ENCODE results near the gene OXSR1.
"Not testable (repeated sequence)": the region's sequence is repeated elsewhere in the genome, so short reads cannot be mapped to it uniquely, and the experiment has no call there.

OXSR1 gene

DNA sequence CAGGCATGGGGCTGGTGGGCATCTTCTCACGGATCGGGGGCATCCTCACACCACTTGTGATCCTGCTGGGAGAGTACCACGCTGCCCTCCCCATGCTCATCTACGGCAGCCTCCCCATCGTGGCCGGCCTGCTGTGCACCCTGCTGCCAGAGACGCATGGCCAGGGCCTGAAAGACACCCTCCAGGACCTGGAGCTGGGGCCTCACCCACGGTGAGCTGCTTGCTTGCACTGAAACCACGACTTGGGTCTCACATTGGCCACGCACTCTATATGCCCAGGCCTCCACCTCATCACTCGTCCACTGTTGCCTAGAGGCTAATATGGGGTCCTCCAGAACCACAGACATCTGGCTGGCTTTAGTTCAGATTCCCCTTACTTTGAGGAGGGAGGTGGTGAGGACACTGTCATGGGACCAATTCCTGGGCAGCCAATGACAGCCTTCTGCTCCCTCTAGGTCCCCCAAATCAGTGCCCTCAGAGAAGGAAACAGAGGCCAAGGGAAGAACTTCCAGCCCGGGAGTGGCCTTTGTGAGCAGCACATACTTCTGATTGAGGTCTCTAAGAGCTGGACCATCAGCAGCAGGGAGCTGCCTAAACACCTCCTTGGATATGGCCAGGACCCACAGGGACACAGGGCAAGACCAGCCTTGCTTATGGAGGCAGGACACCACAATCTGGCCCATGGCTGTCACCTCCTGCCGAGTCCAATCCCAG lies 111.7 kb downstream of the OXSR1 start:
- H3K9me3 ChIP-seq (ENCODE audit: control insufficient read depth in 1 of 2, low read length in 2 of 2), result no peaks in the 10 kb centered on the region
- no peak overlapping the region for H3K4me3 ChIP-seq (ENCODE audit: low read depth in 1 of 2, low read length in 2 of 2)
- H3K27me3 ChIP-seq (ENCODE audit: control insufficient read depth in 1 of 2, insufficient read depth in 2 of 2, low read length in 2 of 2), result no peaks in the 10 kb centered on the region
- no peaks in the 10 kb centered on the region for H3K36me3 ChIP-seq (ENCODE audit: control insufficient read depth in 1 of 2, insufficient read depth in 2 of 2, low read length in 2 of 2)
- H3K27ac ChIP-seq (ENCODE audit: low read depth, low read length), result no peak overlapping the region
- H3K4me1 ChIP-seq (ENCODE audit: control insufficient read depth in 1 of 2, insufficient read depth in 2 of 2, low read length in 2 of 2), result no peaks in the 10 kb centered on the region
- no peak overlapping the region for H3K9ac ChIP-seq (ENCODE audit: low read depth in 1 of 2, low read length in 2 of 2)

DNA sequence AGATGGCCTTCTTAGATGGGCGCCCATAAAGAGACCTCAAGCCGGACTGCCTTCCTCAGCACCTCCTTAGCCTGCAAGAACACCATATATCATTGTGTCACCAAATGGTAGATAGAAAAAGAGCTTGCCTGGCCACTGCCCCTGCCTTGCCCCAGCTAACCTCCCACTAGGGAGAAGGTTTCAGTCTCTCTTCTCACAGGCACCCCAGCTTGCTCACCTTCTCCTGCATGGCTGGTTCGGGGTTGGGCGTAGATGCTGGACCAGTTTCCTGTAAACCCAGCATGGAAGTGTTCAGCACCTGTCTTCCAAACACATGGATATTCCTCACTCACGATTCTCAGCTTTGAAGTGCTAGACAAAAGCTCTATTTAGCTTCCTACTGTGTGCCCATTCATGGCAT lies 113.5 kb downstream of the OXSR1 start:
- Histone ChIP-seq H3K9ac (ENCODE audit: low read depth in 1 of 2, low read length in 2 of 2) (no peak overlapping the region), H3K4me1 (ENCODE audit: control insufficient read depth in 1 of 2, insufficient read depth in 2 of 2, low read length in 2 of 2) (no peaks in the 10 kb centered on the region), H3K27me3 (ENCODE audit: control insufficient read depth in 1 of 2, insufficient read depth in 2 of 2, low read length in 2 of 2) (no peaks in the 10 kb centered on the region), H3K9me3 (ENCODE audit: control insufficient read depth in 1 of 2, low read length in 2 of 2) (no peaks in the 10 kb centered on the region), H3K36me3 (ENCODE audit: control insufficient read depth in 1 of 2, insufficient read depth in 2 of 2, low read length in 2 of 2) (no peaks in the 10 kb centered on the region), H3K27ac (ENCODE audit: low read depth, low read length) (no peak overlapping the region), H3K4me3 (ENCODE audit: low read depth in 1 of 2, low read length in 2 of 2) (no peak overlapping the region)

DNA sequence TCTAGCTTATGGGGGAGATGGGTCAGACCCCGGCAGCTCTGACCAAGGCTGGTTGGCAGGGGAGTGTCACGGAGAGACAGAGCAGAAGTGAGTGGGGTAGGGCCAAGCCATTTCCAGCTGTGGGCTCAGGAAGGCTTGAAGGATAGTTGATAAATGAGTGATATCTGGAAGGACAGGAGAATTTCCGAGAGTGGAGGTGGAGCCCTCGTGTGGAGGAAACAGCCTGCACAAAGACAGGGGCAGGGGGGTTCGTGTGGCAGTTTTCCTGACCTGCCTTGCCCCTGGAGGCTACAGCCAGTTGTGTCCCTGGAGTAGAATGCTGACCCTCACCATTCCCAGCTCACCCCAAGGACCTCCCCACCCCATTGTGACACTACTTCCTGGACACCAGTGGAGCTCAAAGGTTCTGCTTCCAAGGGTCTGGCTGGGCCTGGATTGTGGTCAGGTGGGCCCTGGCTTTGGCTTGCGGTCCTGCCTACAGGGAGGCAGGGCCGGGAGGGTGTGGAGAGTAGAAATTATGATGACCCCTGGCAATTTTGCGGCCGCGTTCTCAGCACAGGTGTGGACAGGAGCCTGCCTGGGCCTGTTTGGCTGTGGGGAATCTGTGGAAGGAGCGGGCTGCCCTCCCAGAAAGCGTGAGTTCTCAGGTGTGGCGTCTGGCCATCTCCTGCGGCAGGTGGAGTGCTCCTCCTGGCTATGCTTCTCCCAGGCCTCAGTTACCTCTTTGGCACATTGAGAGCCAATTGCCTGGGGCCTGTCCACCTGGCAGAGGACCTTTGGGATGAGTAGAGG lies 116.8 kb downstream of the OXSR1 start, which contains the start of gene SLC22A14:
SLC22A14 (plus strand) TSS at position 400 of the 792 bp plus-strand sequence. CDS start 23,733 bp downstream, outside the sequence.
- Histone ChIP-seq H3K4me3 (ENCODE audit: low read depth in 1 of 2, low read length in 2 of 2) (no peak within 1 kb of the TSS), H3K27me3 (ENCODE audit: control insufficient read depth in 1 of 2, insufficient read depth in 2 of 2, low read length in 2 of 2) (no peaks in the 10 kb centered on the region), H3K9me3 (ENCODE audit: control insufficient read depth in 1 of 2, low read length in 2 of 2) (no peaks in the 10 kb centered on the region), H3K36me3 (ENCODE audit: control insufficient read depth in 1 of 2, insufficient read depth in 2 of 2, low read length in 2 of 2) (no peaks in the 10 kb centered on the region), H3K27ac (ENCODE audit: low read depth, low read length) (no peak within 1 kb of the TSS), H3K4me1 (ENCODE audit: control insufficient read depth in 1 of 2, insufficient read depth in 2 of 2, low read length in 2 of 2) (no peaks in the 10 kb centered on the region), H3K9ac (ENCODE audit: low read depth in 1 of 2, low read length in 2 of 2) (no peak within 1 kb of the TSS)

DNA sequence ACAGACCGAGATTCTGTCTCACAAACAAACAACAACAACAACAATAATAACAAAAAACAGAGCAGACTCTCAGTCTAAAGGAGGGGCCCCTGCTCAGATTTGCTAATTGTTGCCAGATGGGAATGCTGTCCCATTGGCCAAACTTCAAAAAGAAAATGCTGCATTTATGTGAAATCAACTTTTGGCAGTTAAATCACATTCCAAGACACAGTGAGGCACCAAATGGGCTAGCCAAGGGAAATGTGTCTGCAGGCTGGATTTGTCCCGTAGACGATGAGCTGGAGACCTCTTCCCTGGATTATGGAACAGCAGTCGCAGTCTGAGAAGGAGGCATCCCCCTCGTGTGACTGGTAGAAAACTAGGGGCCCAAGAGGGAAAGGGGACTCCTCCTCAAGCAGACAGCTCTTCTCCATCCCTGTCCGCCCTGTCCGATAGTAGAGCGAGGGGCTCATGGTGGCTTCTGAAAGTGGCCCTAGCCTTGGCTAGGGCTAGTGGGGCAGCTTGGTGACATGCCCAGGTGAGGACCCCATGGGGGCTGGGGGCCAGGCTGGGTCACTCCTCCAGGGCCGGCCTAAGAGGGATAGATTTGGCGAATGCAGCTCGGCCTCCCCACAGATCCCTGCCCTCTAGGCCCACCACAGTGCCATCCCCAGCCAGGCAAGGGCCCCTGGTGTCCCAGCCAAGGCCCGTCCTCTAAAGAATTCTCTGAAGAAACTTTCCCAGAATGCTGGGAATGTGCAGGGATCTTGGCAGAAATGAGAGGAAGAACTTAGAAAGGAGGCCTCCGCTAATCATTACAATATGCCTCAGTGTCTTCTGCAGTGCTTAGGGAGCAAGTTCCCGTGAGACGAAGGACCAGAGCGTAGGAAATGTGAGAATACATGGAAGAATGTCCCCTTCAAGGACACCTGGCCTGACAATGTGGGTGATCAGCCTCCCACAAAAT lies 118.7 kb downstream of the OXSR1 start:
- Histone ChIP-seq H3K27me3 (ENCODE audit: control insufficient read depth in 1 of 2, insufficient read depth in 2 of 2, low read length in 2 of 2) (no peaks in the 10 kb centered on the region), H3K4me3 (ENCODE audit: low read depth in 1 of 2, low read length in 2 of 2) (no peak overlapping the region), H3K27ac (ENCODE audit: low read depth, low read length) (no peak overlapping the region), H3K4me1 (ENCODE audit: control insufficient read depth in 1 of 2, insufficient read depth in 2 of 2, low read length in 2 of 2) (no peaks in the 10 kb centered on the region), H3K9ac (ENCODE audit: low read depth in 1 of 2, low read length in 2 of 2) (no peak overlapping the region), H3K9me3 (ENCODE audit: control insufficient read depth in 1 of 2, low read length in 2 of 2) (no peaks in the 10 kb centered on the region), H3K36me3 (ENCODE audit: control insufficient read depth in 1 of 2, insufficient read depth in 2 of 2, low read length in 2 of 2) (no peaks in the 10 kb centered on the region)

DNA sequence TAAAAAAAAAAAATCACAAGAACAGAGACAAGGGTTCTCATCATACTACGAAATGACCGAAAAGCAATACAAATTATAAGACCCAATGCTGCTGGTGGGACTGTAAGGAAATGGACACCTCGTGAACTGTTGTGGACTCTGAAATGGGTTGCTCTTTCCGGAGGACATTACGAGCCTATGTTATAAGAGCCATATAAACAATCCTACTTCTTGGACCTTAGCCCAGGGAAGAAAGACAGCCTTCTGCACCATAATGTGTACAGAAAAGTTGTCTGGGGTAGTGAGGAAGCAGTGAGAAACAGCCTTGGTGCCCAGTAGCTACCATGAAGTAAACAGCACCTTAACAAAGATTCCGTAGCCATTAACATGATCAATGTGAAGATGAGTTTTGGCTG lies 119.4 kb downstream of the OXSR1 start:
- Histone ChIP-seq H3K9me3 (ENCODE audit: control insufficient read depth in 1 of 2, low read length in 2 of 2) (no peaks in the 10 kb centered on the region), H3K27ac (ENCODE audit: low read depth, low read length) (no peak overlapping the region), H3K36me3 (ENCODE audit: control insufficient read depth in 1 of 2, insufficient read depth in 2 of 2, low read length in 2 of 2) (no peaks in the 10 kb centered on the region), H3K4me3 (ENCODE audit: low read depth in 1 of 2, low read length in 2 of 2) (no peak overlapping the region), H3K27me3 (ENCODE audit: control insufficient read depth in 1 of 2, insufficient read depth in 2 of 2, low read length in 2 of 2) (no peaks in the 10 kb centered on the region), H3K9ac (ENCODE audit: low read depth in 1 of 2, low read length in 2 of 2) (no peak overlapping the region), H3K4me1 (ENCODE audit: control insufficient read depth in 1 of 2, insufficient read depth in 2 of 2, low read length in 2 of 2) (no peaks in the 10 kb centered on the region)

DNA sequence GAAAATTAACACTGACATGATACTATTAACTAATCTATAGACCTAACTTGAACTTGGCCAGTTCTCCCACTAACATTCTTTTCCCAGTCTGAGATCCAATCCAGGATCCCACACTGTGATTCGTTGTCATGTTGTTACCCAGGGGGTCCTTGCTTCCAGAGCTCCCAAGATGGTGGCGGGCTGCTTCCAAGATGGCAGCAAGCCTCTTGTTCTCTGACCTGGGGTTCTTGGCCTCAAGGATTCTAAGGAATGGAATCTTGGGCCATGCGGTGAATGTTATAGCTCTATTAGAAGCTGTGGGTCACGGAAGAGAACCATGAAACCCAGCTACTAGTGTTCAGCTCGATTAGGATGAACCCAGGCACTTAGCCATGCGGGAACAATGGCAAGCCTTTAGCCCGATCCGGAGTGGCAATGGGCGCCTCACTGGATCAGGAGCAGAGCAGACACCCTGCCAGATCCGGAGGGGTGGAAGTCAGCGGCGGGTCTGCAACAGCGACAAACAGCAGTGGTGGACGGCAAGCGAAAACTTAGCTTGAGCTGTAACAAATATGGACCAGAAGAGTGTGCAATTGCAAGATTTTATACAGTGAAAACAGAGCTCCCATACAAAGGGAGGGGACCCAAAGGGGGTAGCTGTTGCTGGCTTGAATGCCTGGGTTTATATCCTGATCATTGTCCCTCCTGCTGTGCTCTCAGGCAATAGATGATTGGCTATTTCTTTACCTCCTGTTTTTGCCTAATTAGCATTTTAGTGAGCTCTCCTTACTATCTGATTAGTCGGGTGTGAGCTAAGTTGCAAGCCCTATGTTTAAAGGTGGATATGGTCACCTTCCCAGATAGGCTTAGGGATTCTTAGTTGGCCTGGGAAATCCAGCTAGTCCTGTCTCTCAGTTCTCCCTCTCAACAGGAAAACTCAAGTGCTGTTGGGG lies 124.2 kb downstream of the OXSR1 start:
- not testable (repeated sequence) for H3K27me3 ChIP-seq (ENCODE audit: control insufficient read depth in 1 of 2, insufficient read depth in 2 of 2, low read length in 2 of 2); H3K36me3 ChIP-seq (ENCODE audit: control insufficient read depth in 1 of 2, insufficient read depth in 2 of 2, low read length in 2 of 2); H3K4me3 ChIP-seq (ENCODE audit: low read depth in 1 of 2, low read length in 2 of 2); H3K27ac ChIP-seq (ENCODE audit: low read depth, low read length); H3K9me3 ChIP-seq (ENCODE audit: control insufficient read depth in 1 of 2, low read length in 2 of 2); H3K9ac ChIP-seq (ENCODE audit: low read depth in 1 of 2, low read length in 2 of 2); H3K4me1 ChIP-seq (ENCODE audit: control insufficient read depth in 1 of 2, insufficient read depth in 2 of 2, low read length in 2 of 2)

DNA sequence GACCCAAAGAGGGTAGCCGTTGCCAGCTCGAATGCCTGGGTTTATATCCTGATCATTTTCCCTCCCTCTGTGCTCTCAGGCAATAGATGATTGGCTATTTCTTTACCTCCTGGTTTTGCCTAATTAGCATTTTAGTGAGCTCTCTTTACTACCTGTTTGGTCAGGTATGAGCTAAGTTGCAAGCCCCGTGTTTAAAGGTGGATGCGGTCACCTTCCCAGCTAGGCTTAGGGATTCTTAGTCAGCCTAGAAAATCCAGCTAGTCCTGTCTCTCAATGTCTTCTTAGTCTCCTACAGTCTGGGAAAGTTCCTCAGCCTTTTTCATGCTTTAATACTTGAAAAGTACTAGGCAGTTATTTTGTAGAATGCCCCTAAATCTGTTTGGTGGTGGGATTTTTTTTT lies 131.7 kb downstream of the OXSR1 start:
- H3K36me3 ChIP-seq (ENCODE audit: control insufficient read depth in 1 of 2, insufficient read depth in 2 of 2, low read length in 2 of 2); H3K4me1 ChIP-seq (ENCODE audit: control insufficient read depth in 1 of 2, insufficient read depth in 2 of 2, low read length in 2 of 2); H3K9ac ChIP-seq (ENCODE audit: low read depth in 1 of 2, low read length in 2 of 2); H3K27ac ChIP-seq (ENCODE audit: low read depth, low read length); H3K4me3 ChIP-seq (ENCODE audit: low read depth in 1 of 2, low read length in 2 of 2); H3K9me3 ChIP-seq (ENCODE audit: control insufficient read depth in 1 of 2, low read length in 2 of 2); H3K27me3 ChIP-seq (ENCODE audit: control insufficient read depth in 1 of 2, insufficient read depth in 2 of 2, low read length in 2 of 2): not testable (repeated sequence)

DNA sequence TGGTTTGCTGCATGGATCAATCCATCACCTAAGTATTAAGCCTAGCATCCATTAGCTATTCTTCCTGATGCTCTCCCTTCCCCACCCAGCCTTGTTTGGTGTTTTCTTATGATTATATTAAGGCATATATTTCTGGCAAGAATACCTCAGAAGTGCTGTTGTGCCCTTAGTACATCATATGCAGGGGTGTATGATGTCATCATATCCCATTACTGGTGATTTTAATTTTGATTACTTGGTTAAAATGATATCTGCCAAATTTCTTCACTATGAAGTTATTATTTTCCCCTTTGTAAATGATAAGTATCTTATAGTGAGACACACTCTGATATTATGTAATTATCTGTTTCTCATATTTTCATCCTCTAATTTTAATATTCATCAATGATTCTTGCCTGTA lies 132.2 kb downstream of the OXSR1 start:
- Histone ChIP-seq H3K36me3 (ENCODE audit: control insufficient read depth in 1 of 2, insufficient read depth in 2 of 2, low read length in 2 of 2) (no peaks in the 10 kb centered on the region), H3K4me1 (ENCODE audit: control insufficient read depth in 1 of 2, insufficient read depth in 2 of 2, low read length in 2 of 2) (no peaks in the 10 kb centered on the region), H3K9ac (ENCODE audit: low read depth in 1 of 2, low read length in 2 of 2) (no peak overlapping the region), H3K4me3 (ENCODE audit: low read depth in 1 of 2, low read length in 2 of 2) (no peak overlapping the region), H3K9me3 (ENCODE audit: control insufficient read depth in 1 of 2, low read length in 2 of 2) (no peaks in the 10 kb centered on the region), H3K27ac (ENCODE audit: low read depth, low read length) (no peak overlapping the region), H3K27me3 (ENCODE audit: control insufficient read depth in 1 of 2, insufficient read depth in 2 of 2, low read length in 2 of 2) (no peaks in the 10 kb centered on the region)

DNA sequence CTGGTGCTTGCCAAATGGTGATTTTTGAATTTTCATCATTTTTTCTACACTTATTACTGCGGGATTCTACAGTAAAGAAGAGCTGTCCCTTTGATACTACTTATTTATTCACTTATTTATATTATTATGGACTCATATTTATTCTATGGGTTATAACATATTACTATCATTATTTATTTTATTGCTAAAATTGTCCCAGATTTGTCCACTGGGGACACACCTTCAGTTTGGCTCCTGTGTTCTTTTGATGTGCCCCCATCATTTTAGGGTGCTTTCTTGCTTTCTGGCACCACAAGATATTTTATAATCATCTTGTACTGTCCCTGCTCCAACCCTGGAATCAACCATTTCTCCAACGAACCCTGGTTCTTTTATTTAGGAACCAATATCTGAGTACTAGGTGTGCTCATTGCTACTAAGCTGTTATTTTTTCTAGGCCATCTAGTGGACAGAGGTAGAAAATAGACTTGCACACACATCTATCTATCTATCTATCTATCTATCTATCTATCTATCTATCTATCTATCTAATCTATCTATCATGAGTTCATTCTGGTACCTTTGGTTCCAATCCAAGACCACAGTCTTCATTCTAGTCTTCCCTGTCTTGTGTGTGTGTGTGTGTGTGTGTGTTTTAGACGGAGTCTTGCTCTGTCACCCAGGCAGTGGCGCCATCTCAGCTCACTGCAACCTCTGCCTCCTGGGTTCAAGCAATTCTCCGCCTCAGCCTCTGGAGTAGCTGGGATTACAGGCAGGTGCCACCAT lies 132.8 kb downstream of the OXSR1 start:
- Histone ChIP-seq H3K4me1 (ENCODE audit: control insufficient read depth in 1 of 2, insufficient read depth in 2 of 2, low read length in 2 of 2) (no peaks in the 10 kb centered on the region), H3K9me3 (ENCODE audit: control insufficient read depth in 1 of 2, low read length in 2 of 2) (no peaks in the 10 kb centered on the region), H3K4me3 (ENCODE audit: low read depth in 1 of 2, low read length in 2 of 2) (no peak overlapping the region), H3K36me3 (ENCODE audit: control insufficient read depth in 1 of 2, insufficient read depth in 2 of 2, low read length in 2 of 2) (no peaks in the 10 kb centered on the region), H3K27ac (ENCODE audit: low read depth, low read length) (no peak overlapping the region), H3K9ac (ENCODE audit: low read depth in 1 of 2, low read length in 2 of 2) (no peak overlapping the region), H3K27me3 (ENCODE audit: control insufficient read depth in 1 of 2, insufficient read depth in 2 of 2, low read length in 2 of 2) (no peaks in the 10 kb centered on the region)
